SK-N-SH treated with all-trans-retinoic acid at 6 μM for 48 hours (cell line): ENCODE data around the gene RHBDL3.

ENCODE experiments used
- ATAC-seq: fragments of 200-7000 bp; cut with Tn5 transposase; 3 replicates; pipeline ENCODE4 v1.9.1; 2020; ENCODE audit warnings: mild to moderate bottlenecking, moderate library complexity
- ARNTL ChIP-seq: fragments of 450-650 bp; formaldehyde crosslinking; IDR thresholded peaks from 2 replicates; pipeline ENCODE4 v1.5.0; 2020; ENCODE audit warnings: low read depth, mild to moderate bottlenecking, moderate library complexity, borderline replicate concordance
- BACH2 ChIP-seq: fragments of 250-450 bp; sonication (Bioruptor Pico); IDR thresholded peaks from 2 replicates; pipeline ENCODE4 v1.9.0; 2021; ENCODE audit warnings: mild to moderate bottlenecking, borderline replicate concordance
- CSDC2 ChIP-seq: fragments of 250-450 bp; sonication (Bioruptor Pico); IDR thresholded peaks from 2 replicates; pipeline ENCODE4 v1.5.0; 2020; ENCODE audit warnings: mild to moderate bottlenecking, moderate library complexity
- ESRRG ChIP-seq: fragments of 250-450 bp; sonication (Bioruptor Pico); IDR thresholded peaks from 2 replicates; pipeline ENCODE4 v1.6.1; 2021; ENCODE audit warnings: mild to moderate bottlenecking
- GLIS3 ChIP-seq: fragments of 250-450 bp; sonication (Bioruptor Pico); IDR thresholded peaks from 2 replicates; pipeline ENCODE4 v1.5.0; 2020; ENCODE audit warnings: mild to moderate bottlenecking, moderate library complexity
- ISL1 ChIP-seq: fragments of 250-450 bp; sonication (Bioruptor Pico); IDR thresholded peaks from 2 replicates; pipeline ENCODE4 v2.1.2; 2022; ENCODE audit warnings: mild to moderate bottlenecking, moderate library complexity
- OSR1 ChIP-seq: fragments of 250-450 bp; sonication (Bioruptor Pico); IDR thresholded peaks from 2 replicates; pipeline ENCODE4 v1.8.0; 2022; ENCODE audit warnings: moderate library complexity, mild to moderate bottlenecking, inconsistent platforms
- PPARA ChIP-seq: fragments of 250-450 bp; sonication (Bioruptor Pico); IDR thresholded peaks from 2 replicates; pipeline ENCODE4 v1.5.0; 2020; ENCODE audit warnings: mild to moderate bottlenecking, borderline replicate concordance
- RARB ChIP-seq: fragments of 250-450 bp; sonication (Bioruptor Pico); IDR thresholded peaks from 2 replicates; pipeline ENCODE4 v1.8.0; 2021; ENCODE audit warnings: mild to moderate bottlenecking, moderate library complexity
- SNAI2 ChIP-seq: fragments of 250-450 bp; sonication (Bioruptor Pico); IDR thresholded peaks from 2 replicates; pipeline ENCODE4 v1.5.0; 2020; ENCODE audit warnings: mild to moderate bottlenecking, moderate library complexity
- TCF4 ChIP-seq: fragments of 250-450 bp; sonication (Bioruptor Pico); IDR thresholded peaks from 2 replicates; pipeline ENCODE4 v1.8.0; 2021; ENCODE audit warnings: mild to moderate bottlenecking, moderate library complexity, borderline replicate concordance
- ZC3H10 ChIP-seq: fragments of 250-450 bp; sonication (Bioruptor Pico); IDR thresholded peaks from 2 replicates; pipeline ENCODE4 v1.5.1; 2021; ENCODE audit warnings: mild to moderate bottlenecking, moderate library complexity
- ZFP3 ChIP-seq: fragments of 250-450 bp; sonication (Bioruptor Pico); IDR thresholded peaks from 2 replicates; pipeline ENCODE4 v1.5.0; 2020; ENCODE audit warnings: mild to moderate bottlenecking, moderate library complexity
- ZNF565 ChIP-seq: fragments of 450-650 bp; formaldehyde crosslinking; conservative IDR thresholded peaks from 2 replicates; pipeline ENCODE4 v1.5.0; 2020; ENCODE audit warnings: low read depth, mild to moderate bottlenecking, moderate library complexity
- ZNF8 ChIP-seq: fragments of 450-650 bp; formaldehyde crosslinking; IDR thresholded peaks from 2 replicates; pipeline ENCODE4 v1.5.0; 2020; ENCODE audit warnings: mild to moderate bottlenecking, moderate library complexity
- TF ChIP-seq, protein P1 (sequence below): fragments of 250-450 bp; sonication (Bioruptor Pico); IDR thresholded peaks from 2 replicates; pipeline ENCODE4 v1.5.1; 2020; ENCODE audit warnings: low read depth, mild to moderate bottlenecking, moderate library complexity
- TF ChIP-seq, protein P2 (sequence below): fragments of 250-450 bp; sonication (Bioruptor Pico); IDR thresholded peaks from 2 replicates; pipeline ENCODE4 v1.5.0; 2020; ENCODE audit warnings: mild to moderate bottlenecking, moderate library complexity
- TF ChIP-seq, protein P3 (sequence below): fragments of 250-450 bp; sonication (Bioruptor Pico); IDR thresholded peaks from 2 replicates; pipeline ENCODE4 v1.8.0; 2020; ENCODE audit warnings: mild to moderate bottlenecking, moderate library complexity, borderline replicate concordance
- TF ChIP-seq, protein P4 (sequence below): fragments of 250-450 bp; sonication (Bioruptor Pico); IDR thresholded peaks from 2 replicates; pipeline ENCODE4 v1.8.0; 2021; ENCODE audit warnings: low read depth, mild to moderate bottlenecking, moderate library complexity, borderline replicate concordance

The RHBDL3 gene

DNA sequence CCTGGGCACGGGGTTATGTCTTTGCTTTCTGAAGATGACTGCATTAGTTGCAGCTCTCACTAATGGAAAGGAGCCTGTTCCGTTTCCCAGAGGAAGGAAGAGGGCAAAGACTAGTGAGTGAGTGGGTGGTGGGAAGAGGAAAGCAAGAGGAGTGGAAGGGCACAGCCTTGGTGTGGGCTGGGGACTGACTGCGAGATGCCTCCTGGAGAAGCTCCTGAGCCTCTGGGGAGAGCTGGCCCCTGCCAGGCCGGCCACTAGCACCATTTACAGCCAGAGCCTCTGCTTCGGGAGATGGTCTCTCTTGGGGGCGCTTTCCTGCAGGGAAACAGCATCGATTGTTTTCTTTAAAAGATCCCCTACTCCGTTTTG lies 825 bp upstream of the RHBDL3 start:
- no peak for ATAC-seq
- TF ChIP-seq ARNTL: no peak
- no peak for TF ChIP-seq ZNF8 (CRISPR knock-in tag)
- TF ChIP-seq ZC3H10 (CRISPR knock-in tag): no peak
- TF ChIP-seq ESRRG (CRISPR knock-in tag): no peak
- TF ChIP-seq ISL1 (CRISPR knock-in tag): no peak
- TF ChIP-seq, all 23 proteins: peak for 0

DNA sequence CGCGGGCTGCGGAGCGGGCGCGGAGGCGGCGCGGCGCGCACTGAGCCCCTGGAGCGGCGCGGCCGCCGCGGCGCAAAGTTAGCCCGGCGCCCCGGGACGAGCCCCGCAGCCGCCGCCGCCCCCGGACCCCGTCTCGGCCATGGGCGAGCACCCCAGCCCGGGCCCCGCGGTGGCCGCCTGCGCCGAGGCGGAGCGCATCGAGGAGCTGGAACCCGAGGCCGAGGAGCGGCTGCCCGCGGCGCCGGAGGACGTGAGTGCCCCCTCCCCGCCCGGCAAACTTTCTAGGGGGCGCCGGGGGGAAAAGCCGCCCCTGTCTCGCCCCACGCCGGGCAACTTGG lies 388 bp downstream of the RHBDL3 start:
- TF ChIP-seq RARB (CRISPR knock-in tag) (no peak), CSDC2 (CRISPR knock-in tag) (no peak), TCF4 (CRISPR knock-in tag) (no peak), ZC3H10 (CRISPR knock-in tag) (no peak), ISL1 (CRISPR knock-in tag) (no peak), OSR1 (CRISPR knock-in tag) (no peak), SNAI2 (CRISPR knock-in tag) (no peak), PPARA (no peak), GLIS3 (CRISPR knock-in tag) (no peak), BACH2 (CRISPR knock-in tag) (no peak)
- TF ChIP-seq, protein P1, sequence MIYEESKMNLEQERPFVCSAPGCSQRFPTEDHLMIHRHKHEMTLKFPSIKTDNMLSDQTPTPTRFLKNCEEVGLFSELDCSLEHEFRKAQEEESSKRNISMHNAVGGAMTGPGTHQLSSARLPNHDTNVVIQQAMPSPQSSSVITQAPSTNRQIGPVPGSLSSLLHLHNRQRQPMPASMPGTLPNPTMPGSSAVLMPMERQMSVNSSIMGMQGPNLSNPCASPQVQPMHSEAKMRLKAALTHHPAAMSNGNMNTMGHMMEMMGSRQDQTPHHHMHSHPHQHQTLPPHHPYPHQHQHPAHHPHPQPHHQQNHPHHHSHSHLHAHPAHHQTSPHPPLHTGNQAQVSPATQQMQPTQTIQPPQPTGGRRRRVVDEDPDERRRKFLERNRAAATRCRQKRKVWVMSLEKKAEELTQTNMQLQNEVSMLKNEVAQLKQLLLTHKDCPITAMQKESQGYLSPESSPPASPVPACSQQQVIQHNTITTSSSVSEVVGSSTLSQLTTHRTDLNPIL (CRISPR knock-in tag): no peak
- TF ChIP-seq, protein P2, sequence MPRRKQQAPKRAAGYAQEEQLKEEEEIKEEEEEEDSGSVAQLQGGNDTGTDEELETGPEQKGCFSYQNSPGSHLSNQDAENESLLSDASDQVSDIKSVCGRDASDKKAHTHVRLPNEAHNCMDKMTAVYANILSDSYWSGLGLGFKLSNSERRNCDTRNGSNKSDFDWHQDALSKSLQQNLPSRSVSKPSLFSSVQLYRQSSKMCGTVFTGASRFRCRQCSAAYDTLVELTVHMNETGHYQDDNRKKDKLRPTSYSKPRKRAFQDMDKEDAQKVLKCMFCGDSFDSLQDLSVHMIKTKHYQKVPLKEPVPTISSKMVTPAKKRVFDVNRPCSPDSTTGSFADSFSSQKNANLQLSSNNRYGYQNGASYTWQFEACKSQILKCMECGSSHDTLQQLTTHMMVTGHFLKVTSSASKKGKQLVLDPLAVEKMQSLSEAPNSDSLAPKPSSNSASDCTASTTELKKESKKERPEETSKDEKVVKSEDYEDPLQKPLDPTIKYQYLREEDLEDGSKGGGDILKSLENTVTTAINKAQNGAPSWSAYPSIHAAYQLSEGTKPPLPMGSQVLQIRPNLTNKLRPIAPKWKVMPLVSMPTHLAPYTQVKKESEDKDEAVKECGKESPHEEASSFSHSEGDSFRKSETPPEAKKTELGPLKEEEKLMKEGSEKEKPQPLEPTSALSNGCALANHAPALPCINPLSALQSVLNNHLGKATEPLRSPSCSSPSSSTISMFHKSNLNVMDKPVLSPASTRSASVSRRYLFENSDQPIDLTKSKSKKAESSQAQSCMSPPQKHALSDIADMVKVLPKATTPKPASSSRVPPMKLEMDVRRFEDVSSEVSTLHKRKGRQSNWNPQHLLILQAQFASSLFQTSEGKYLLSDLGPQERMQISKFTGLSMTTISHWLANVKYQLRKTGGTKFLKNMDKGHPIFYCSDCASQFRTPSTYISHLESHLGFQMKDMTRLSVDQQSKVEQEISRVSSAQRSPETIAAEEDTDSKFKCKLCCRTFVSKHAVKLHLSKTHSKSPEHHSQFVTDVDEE (CRISPR knock-in tag): no peak
- TF ChIP-seq, protein P3, sequence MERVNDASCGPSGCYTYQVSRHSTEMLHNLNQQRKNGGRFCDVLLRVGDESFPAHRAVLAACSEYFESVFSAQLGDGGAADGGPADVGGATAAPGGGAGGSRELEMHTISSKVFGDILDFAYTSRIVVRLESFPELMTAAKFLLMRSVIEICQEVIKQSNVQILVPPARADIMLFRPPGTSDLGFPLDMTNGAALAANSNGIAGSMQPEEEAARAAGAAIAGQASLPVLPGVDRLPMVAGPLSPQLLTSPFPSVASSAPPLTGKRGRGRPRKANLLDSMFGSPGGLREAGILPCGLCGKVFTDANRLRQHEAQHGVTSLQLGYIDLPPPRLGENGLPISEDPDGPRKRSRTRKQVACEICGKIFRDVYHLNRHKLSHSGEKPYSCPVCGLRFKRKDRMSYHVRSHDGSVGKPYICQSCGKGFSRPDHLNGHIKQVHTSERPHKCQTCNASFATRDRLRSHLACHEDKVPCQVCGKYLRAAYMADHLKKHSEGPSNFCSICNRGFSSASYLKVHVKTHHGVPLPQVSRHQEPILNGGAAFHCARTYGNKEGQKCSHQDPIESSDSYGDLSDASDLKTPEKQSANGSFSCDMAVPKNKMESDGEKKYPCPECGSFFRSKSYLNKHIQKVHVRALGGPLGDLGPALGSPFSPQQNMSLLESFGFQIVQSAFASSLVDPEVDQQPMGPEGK (CRISPR knock-in tag): no peak
- no peak for ATAC-seq

DNA sequence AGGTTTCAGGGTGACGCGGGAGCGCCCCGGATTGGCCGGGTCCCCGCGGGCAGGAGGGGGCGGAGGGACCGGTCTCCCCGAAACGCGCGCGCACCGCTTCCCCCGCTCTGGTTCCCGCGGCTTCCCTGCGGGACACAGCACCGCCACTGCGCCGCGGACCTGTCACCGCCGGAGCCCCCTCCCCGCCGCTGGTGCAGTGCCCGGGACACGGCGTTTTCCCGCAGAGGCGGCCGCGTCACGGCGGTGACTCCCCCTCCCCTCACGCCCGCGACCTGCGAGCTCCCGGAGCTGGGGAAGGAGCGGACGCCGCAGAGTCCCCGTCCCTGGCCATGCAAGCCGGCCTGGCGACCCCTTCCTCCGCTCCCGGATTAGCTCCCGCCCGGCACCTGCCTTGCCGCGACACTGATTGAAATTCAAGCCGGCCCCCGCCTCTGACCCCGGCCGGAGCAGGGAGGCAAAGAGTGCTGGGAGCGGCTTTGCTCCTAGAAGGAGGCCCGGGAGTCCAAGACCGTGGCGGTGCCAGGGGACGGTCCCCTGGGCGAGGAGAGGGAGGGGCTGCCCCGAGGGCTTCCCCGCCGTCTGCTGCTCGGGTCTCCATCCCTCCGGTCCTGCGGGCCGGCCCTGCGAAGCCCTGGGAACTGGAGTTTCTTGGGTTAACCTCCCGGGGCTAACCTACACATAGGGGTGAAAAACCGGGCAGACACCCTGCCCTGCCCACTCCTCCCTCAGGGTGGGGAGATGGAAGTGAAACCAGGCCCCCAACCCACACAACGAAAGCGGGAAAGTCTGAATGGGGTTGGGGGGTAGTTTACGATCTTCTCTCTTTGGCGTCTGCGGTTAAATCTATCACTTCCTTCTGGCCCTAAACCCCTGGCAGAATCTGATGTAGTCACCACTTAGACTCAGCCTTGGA lies 1.0 kb downstream of the RHBDL3 start:
- TF ChIP-seq PPARA (no peak), ISL1 (CRISPR knock-in tag) (no peak)
- peak; percentile 30 for ATAC-seq

DNA sequence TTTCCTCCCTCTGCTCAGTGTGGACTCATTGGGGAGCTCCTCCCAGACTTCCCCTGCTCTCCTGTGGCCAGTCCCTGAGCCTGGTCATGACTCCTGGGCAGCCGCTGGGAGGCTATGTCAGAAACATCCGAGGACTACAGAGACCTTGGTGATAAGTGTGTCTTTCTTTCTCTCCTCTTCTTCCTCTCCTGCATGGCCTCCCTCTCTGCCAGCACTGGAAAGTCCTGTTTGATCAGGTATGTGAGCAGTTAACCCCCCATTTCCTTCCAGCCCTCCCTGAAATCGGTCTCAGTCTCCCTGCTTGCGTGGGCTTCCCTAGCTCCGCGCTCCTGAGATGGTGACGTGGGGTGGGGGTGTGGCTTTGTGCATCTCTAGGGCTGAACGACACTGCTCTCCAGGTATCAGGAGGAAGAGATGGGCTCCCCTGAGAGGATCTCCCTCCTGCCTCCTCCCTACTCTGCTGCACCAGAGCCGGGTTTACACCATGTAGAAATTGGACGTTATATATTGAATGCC lies 2.1 kb downstream of the RHBDL3 start:
- ATAC-seq: no peak

DNA sequence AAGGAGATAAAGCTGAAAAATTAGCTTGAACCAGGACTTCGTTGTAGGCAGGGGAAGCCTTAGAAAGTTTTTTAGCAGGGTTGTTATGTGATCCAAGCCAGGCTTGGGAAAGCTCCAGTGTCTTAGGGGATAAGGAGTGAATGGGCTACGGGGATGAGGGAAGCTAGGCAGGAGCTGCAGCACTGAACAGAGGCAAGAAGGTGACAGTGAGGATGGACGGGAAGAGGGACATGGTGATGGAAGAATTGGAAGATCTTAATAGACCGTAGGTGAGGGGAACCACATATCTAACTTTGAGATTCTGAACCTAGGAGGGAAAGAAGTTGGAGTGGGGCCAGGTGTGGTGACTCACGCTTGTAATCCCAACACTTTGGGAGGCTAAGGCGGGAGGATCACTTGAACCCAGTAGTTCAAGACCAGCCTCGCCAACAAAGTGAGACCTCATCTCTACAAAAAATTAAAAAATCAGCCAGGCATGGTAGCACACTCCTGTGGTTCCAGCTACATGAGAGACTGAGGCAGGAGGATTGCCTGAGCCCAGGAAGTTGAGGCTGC lies 3.2 kb downstream of the RHBDL3 start:
- ATAC-seq: no peak
- no peak for TF ChIP-seq RARB (CRISPR knock-in tag)
- TF ChIP-seq, protein P1 (CRISPR knock-in tag): no peak
- no peak for TF ChIP-seq ZNF8 (CRISPR knock-in tag)
- no peak for TF ChIP-seq OSR1 (CRISPR knock-in tag)
- TF ChIP-seq GLIS3 (CRISPR knock-in tag): no peak
- no peak for TF ChIP-seq ZFP3 (CRISPR knock-in tag)
- no peak for TF ChIP-seq ZNF565 (CRISPR knock-in tag)
- no peak for TF ChIP-seq CSDC2 (CRISPR knock-in tag)
- TF ChIP-seq, protein P3 (CRISPR knock-in tag): no peak
- TF ChIP-seq, protein P4, sequence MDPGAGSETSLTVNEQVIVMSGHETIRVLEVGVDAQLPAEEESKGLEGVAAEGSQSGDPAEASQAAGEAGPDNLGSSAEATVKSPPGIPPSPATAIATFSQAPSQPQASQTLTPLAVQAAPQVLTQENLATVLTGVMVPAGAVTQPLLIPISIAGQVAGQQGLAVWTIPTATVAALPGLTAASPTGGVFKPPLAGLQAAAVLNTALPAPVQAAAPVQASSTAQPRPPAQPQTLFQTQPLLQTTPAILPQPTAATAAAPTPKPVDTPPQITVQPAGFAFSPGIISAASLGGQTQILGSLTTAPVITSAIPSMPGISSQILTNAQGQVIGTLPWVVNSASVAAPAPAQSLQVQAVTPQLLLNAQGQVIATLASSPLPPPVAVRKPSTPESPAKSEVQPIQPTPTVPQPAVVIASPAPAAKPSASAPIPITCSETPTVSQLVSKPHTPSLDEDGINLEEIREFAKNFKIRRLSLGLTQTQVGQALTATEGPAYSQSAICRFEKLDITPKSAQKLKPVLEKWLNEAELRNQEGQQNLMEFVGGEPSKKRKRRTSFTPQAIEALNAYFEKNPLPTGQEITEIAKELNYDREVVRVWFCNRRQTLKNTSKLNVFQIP (CRISPR knock-in tag): no peak
- TF ChIP-seq ESRRG (CRISPR knock-in tag): no peak
- TF ChIP-seq TCF4 (CRISPR knock-in tag): no peak

More for the DNA sequence above, 2.1 kb downstream of the RHBDL3 start:
- no peak for TF ChIP-seq ARNTL
- no peak for TF ChIP-seq SNAI2 (CRISPR knock-in tag)
- no peak for TF ChIP-seq ZNF565 (CRISPR knock-in tag)
- TF ChIP-seq, all 23 proteins: peak for 0
